ENCODE data around the gene KIF16B. TPM values are rescaled to one million over a fixed set of nuclear protein-coding genes. Genes with fewer than 3 reads are reported as not detected.

KIF16B gene
- total RNA-seq, 2 experiments from 2014 or later, result 3.5 to 4.2 TPM

GRCh38 chr20:16560216-16560615 lies 13.0 kb downstream of the KIF16B start:
- POLR2A ChIA-PET, result no interaction called here
- H3K9me3 Mint-ChIP-seq, result no peaks in the 10 kb centered on the region
- no peak overlapping the region for H3K27ac Mint-ChIP-seq
- H3K4me3 Mint-ChIP-seq, result no peak overlapping the region
- H3K36me3 Mint-ChIP-seq (ENCODE audit: low read depth), result peaks cover 1% of the 10 kb centered on the region
- intact Hi-C loops (cut with micrococcal nuclease), result no loop called here
- CTCF ChIA-PET, result no interaction called here
- H3K27me3 Mint-ChIP-seq, result peaks cover 2% of the 10 kb centered on the region
- peaks cover 3% of the 10 kb centered on the region for H3K4me1 Mint-ChIP-seq (ENCODE audit: low read depth)
- DNase-seq (no peak), ATAC-seq (no peak)
- TF ChIP-seq, protein P1, sequence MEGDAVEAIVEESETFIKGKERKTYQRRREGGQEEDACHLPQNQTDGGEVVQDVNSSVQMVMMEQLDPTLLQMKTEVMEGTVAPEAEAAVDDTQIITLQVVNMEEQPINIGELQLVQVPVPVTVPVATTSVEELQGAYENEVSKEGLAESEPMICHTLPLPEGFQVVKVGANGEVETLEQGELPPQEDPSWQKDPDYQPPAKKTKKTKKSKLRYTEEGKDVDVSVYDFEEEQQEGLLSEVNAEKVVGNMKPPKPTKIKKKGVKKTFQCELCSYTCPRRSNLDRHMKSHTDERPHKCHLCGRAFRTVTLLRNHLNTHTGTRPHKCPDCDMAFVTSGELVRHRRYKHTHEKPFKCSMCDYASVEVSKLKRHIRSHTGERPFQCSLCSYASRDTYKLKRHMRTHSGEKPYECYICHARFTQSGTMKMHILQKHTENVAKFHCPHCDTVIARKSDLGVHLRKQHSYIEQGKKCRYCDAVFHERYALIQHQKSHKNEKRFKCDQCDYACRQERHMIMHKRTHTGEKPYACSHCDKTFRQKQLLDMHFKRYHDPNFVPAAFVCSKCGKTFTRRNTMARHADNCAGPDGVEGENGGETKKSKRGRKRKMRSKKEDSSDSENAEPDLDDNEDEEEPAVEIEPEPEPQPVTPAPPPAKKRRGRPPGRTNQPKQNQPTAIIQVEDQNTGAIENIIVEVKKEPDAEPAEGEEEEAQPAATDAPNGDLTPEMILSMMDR (IDR thresholded peaks at IDR 0.05), result no peak

DNA sequence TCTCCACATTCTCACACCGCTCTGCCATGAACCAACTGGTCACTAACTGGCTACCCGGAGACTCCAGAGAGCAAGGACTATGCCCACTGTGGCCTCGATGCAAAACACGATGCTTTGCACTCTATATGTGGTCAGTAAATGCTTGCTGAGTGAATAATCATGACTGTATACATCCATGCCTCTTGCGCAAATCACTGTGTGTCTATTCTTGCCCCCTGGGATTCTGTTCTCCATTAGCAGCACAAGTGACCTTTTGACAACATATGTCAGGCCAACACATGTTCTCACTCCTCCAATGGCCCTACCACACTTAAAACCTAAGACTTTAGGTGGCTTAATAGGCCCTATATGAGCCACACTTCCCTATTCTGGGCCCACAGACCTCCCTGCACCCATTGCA lies 16.9 kb downstream of the KIF16B start:
- intact Hi-C loops (cut with micrococcal nuclease), result no loop called here
- DNase-seq (no peak), ATAC-seq (no peak)
- Mint-ChIP-seq H3K9me3 (peaks cover 4% of the 10 kb centered on the region), H3K27ac (no peak overlapping the region), H3K4me1 (ENCODE audit: low read depth) (no peaks in the 10 kb centered on the region), H3K36me3 (ENCODE audit: low read depth) (peaks cover 5% of the 10 kb centered on the region), H3K27me3 (peaks cover 2% of the 10 kb centered on the region), H3K4me3 (no peak overlapping the region)
- TF ChIP-seq, protein P1 (IDR thresholded peaks at IDR 0.05), result no peak
- POLR2A ChIA-PET, result no interaction called here
- CTCF ChIA-PET, result no interaction called here

- intact Hi-C loops (cut with micrococcal nuclease), result no loop called here
- POLR2A ChIA-PET, result no interaction called here
These were observed 17.5 kb downstream of the KIF16B start for GRCh38 chr20:16555754-16556153.

GRCh38 chr20:16554766-16555543 lies 18.3 kb downstream of the KIF16B start:
- TF ChIP-seq, protein P1 (IDR thresholded peaks at IDR 0.05), result no peak
- H3K4me3 Mint-ChIP-seq, result no peak overlapping the region
- DNase-seq (no peak), ATAC-seq (no peak)
- peaks cover 2% of the 10 kb centered on the region for H3K27me3 Mint-ChIP-seq
- no peak overlapping the region for H3K27ac Mint-ChIP-seq
- intact Hi-C loops (cut with micrococcal nuclease), result no loop called here
- ChIA-PET POLR2A (no interaction called here), CTCF (no interaction called here)
- peaks cover 5% of the 10 kb centered on the region for H3K36me3 Mint-ChIP-seq (ENCODE audit: low read depth)
- no peaks in the 10 kb centered on the region for H3K4me1 Mint-ChIP-seq (ENCODE audit: low read depth)
- H3K9me3 Mint-ChIP-seq, result peaks cover 4% of the 10 kb centered on the region

More at GRCh38 chr20:16555754-16556153, 17.5 kb downstream of the KIF16B start:
- TF ChIP-seq, protein P1 (IDR thresholded peaks at IDR 0.05), result no peak
- Mint-ChIP-seq H3K4me3 (no peak overlapping the region), H3K9me3 (peaks cover 4% of the 10 kb centered on the region), H3K27ac (no peak overlapping the region), H3K27me3 (peaks cover 2% of the 10 kb centered on the region), H3K36me3 (ENCODE audit: low read depth) (peaks cover 5% of the 10 kb centered on the region), H3K4me1 (ENCODE audit: low read depth) (no peaks in the 10 kb centered on the region)
- CTCF ChIA-PET, result no interaction called here
- ATAC-seq (no peak), DNase-seq (no peak)

- intact Hi-C loops (cut with micrococcal nuclease), result no loop called here
- CTCF ChIA-PET, result no interaction called here
- peaks cover 2% of the 10 kb centered on the region for H3K27me3 Mint-ChIP-seq
- H3K4me1 Mint-ChIP-seq (ENCODE audit: low read depth), result no peaks in the 10 kb centered on the region
- H3K4me3 Mint-ChIP-seq, result no peak overlapping the region
- no peak for DNase-seq
- H3K9me3 Mint-ChIP-seq, result peaks cover 4% of the 10 kb centered on the region
- POLR2A ChIA-PET, result no interaction called here
- TF ChIP-seq, protein P1 (IDR thresholded peaks at IDR 0.05), result no peak
- no peak for ATAC-seq
- H3K27ac Mint-ChIP-seq, result no peak overlapping the region
- peaks cover 5% of the 10 kb centered on the region for H3K36me3 Mint-ChIP-seq (ENCODE audit: low read depth)
These were observed 19.6 kb downstream of the KIF16B start for GRCh38 chr20:16553684-16554083.
